Measurements from ENCODE around the gene CRIM1. TPM values are rescaled to one million over a fixed set of nuclear protein-coding genes. Genes with fewer than 3 reads are reported as not detected.

Gene CRIM1
- total RNA-seq, 2 donors from 2014 or later: 26.7 to 26.9 TPM

DNA sequence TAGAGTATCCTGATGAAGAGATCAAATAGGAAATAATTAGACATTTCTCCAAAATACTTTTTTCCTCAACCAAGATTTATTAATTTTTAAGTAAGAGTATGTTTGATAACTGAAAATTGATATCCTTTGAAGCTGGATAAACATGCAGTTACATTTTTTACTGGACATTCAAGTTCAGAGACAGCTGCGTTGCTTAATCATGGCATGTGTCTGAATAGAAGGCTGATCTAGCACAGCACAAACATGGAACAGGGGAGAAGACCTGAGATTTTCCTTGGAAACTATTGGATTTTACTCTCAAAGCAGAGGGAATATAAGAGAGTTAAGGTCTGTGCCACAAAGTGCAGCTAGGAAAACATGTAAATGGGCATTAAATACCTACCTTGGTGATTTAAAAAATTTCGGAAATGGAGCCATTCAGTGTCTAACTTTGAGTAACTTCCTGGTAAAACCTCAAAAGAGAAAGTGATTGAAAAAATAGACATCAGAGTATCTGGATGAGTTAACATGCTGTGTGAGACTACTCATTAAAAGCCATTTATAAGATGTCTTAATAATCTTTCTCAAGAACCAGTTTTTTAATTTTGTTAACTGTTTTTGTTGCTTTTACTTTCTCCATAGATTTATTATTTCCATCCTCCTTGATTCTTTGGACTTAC is 31.8 kb downstream of the CRIM1 start:
- H3K36me3 Mint-ChIP-seq (ENCODE audit: low read depth): peaks cover 5% of the 10 kb centered on the region
- no peak for TF ChIP-seq CTCF (conservative IDR thresholded peaks at IDR 0.05)
- Histone ChIP-seq H3K9me3 (ENCODE audit: control insufficient read depth, low read length) (no peaks in the 10 kb centered on the region), H3K27me3 (ENCODE audit: control insufficient read depth, insufficient read depth, low read length, poor library complexity, severe bottlenecking) (no peaks in the 10 kb centered on the region), H3K4me3 (ENCODE audit: low read length) (no peak overlapping the region), H3K36me3 (ENCODE audit: control insufficient read depth, insufficient read depth, low read length) (peaks cover 7% of the 10 kb centered on the region), H3K9ac (ENCODE audit: extremely low read depth, low read length, poor library complexity, severe bottlenecking) (no peak overlapping the region), H3K4me1 (ENCODE audit: control insufficient read depth, insufficient read depth, low read length) (peaks cover 13% of the 10 kb centered on the region), H3K27ac (ENCODE audit: low read depth, low read length) (no peak overlapping the region)
- peaks cover 54% of the 10 kb centered on the region for H3K4me1 Mint-ChIP-seq
- H3K4me3 Mint-ChIP-seq: no peak overlapping the region
- H3K9me3 Mint-ChIP-seq: no peaks in the 10 kb centered on the region
- 88 to 97% methylated on average over 2 of the region's 2 CpGs for WGBS, 2 experiments (ENCODE audit: insufficient coverage in 1 of 2, insufficient read length in 1 of 2)
- no peaks in the 10 kb centered on the region for H3K27me3 Mint-ChIP-seq (ENCODE audit: insufficient read depth)
- no peak for DNase-seq
- H3K27ac Mint-ChIP-seq: no peak overlapping the region

- Mint-ChIP-seq H3K4me1 (peaks cover 58% of the 10 kb centered on the region), H3K27ac (no peak overlapping the region), H3K4me3 (no peak overlapping the region), H3K9me3 (no peaks in the 10 kb centered on the region), H3K36me3 (ENCODE audit: low read depth) (peaks cover 5% of the 10 kb centered on the region), H3K27me3 (ENCODE audit: insufficient read depth) (no peaks in the 10 kb centered on the region)
- Histone ChIP-seq H3K9me3 (ENCODE audit: control insufficient read depth, low read length) (no peaks in the 10 kb centered on the region), H3K4me1 (ENCODE audit: control insufficient read depth, insufficient read depth, low read length) (peaks cover 13% of the 10 kb centered on the region), H3K4me3 (ENCODE audit: low read length) (no peak overlapping the region), H3K36me3 (ENCODE audit: control insufficient read depth, insufficient read depth, low read length) (peaks cover 7% of the 10 kb centered on the region), H3K9ac (ENCODE audit: extremely low read depth, low read length, poor library complexity, severe bottlenecking) (no peak overlapping the region), H3K27ac (ENCODE audit: low read depth, low read length) (no peak overlapping the region), H3K27me3 (ENCODE audit: control insufficient read depth, insufficient read depth, low read length, poor library complexity, severe bottlenecking) (no peaks in the 10 kb centered on the region)
- DNase-seq: no peak
- no peak for TF ChIP-seq CTCF (conservative IDR thresholded peaks at IDR 0.05)
- WGBS, 2 experiments (ENCODE audit: insufficient coverage in 1 of 2, insufficient read length in 1 of 2): 95% methylated on average over 3 of the region's 3 CpGs; no CpG with 5 or more reads in 1 of the 2 experiments
Measured at GRCh38 chr2:36388472-36388871, 32.9 kb downstream of the CRIM1 start.

- Histone ChIP-seq H3K4me3 (ENCODE audit: low read length) (no peak overlapping the region), H3K4me1 (ENCODE audit: control insufficient read depth, insufficient read depth, low read length) (peaks cover 13% of the 10 kb centered on the region), H3K27ac (ENCODE audit: low read depth, low read length) (no peak overlapping the region), H3K36me3 (ENCODE audit: control insufficient read depth, insufficient read depth, low read length) (peaks cover 7% of the 10 kb centered on the region), H3K9me3 (ENCODE audit: control insufficient read depth, low read length) (no peaks in the 10 kb centered on the region), H3K9ac (ENCODE audit: extremely low read depth, low read length, poor library complexity, severe bottlenecking) (no peak overlapping the region), H3K27me3 (ENCODE audit: control insufficient read depth, insufficient read depth, low read length, poor library complexity, severe bottlenecking) (no peaks in the 10 kb centered on the region)
- Mint-ChIP-seq H3K27me3 (ENCODE audit: insufficient read depth) (no peaks in the 10 kb centered on the region), H3K9me3 (no peaks in the 10 kb centered on the region), H3K4me3 (no peak overlapping the region), H3K27ac (no peak overlapping the region), H3K36me3 (ENCODE audit: low read depth) (peaks cover 5% of the 10 kb centered on the region), H3K4me1 (peaks cover 55% of the 10 kb centered on the region)
- no peak for TF ChIP-seq CTCF (conservative IDR thresholded peaks at IDR 0.05)
- WGBS, 2 experiments (ENCODE audit: insufficient coverage in 1 of 2, insufficient read length in 1 of 2): 77% methylated on average over 5 of the region's 5 CpGs; no CpG with 5 or more reads in 1 of the 2 experiments
- no peak for DNase-seq
Measured at GRCh38 chr2:36389091-36389564, 33.5 kb downstream of the CRIM1 start.

All from endodermal cell (in vitro differentiated cells).